C4-2B (cell line): ENCODE results near the gene EEF2K.

Experiments used
- H3K27ac ChIP-seq: fragments of 450-650 bp; 2 replicates; pipeline ENCODE4 v1.5.1; 2017
- CTCF ChIP-seq: fragments of 450-650 bp; conservative IDR thresholded peaks from 2 replicates; pipeline ENCODE4 v1.5.1; 2017; ENCODE audit warnings: mild to moderate bottlenecking
- ZFX ChIP-seq: fragments of 450-650 bp; IDR thresholded peaks from 2 replicates; pipeline ENCODE4 v1.6.1; 2017

EEF2K gene

GRCh38 chr16:22239131-22239805 lies 33.2 kb downstream of the EEF2K start:
- peak overlapping the region; percentile 66 for H3K27ac ChIP-seq
- TF ChIP-seq ZFX = no peak
- no peak for TF ChIP-seq CTCF

DNA sequence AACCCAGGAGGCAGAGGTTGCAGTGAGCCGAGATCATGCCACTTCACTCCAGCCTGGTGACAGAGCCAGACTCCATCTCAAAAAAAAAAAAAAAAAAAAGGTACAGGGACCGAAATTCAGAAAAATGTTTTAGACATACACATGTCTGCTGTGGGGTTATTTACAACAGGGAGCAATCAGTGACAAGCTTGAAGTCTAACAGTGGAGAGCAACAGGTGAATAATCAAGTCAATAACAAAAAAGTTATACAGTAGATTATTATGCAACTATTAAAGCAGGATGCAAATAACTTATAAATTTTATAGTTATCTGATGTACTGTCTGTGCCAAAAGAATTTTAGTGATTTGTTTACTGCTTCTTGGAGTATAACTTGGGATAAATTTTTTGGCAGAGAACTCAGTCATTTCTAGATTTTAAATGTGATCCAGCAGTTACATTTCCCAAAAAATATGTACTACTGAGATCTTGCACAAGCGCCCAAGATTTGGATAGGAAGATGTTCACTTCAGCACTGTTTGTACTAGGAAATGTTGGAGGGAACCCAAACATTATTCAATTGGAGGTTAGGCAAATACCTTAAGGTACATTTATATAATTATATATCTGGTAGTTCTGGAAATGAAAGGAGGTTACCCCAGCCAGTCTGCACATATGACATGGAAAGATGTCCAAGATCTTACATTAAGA lies 34.1 kb downstream of the EEF2K start:
- TF ChIP-seq CTCF (no peak), ZFX (no peak)
- H3K27ac ChIP-seq = peak overlapping the region; percentile 66

DNA sequence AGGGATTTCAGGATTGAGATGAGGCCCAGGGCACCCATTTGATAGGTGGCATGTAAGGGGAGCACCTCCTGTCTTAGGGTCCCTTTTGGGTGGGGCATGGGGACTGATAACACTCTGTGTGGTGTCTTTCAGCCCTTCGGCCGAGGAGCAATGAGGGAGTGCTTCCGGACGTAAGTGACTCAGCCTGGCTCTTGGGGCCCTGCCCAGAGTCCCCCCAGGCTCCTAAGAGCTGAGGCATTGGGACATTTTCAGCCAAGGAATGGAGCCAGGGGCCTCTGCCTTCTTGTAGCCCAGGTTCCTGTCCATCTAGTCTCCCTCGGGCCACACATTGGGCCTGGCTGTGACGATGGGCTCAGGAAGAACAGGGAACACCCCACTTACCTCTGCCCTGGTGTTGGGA lies 44.4 kb downstream of the EEF2K start:
- no peak for TF ChIP-seq CTCF
- H3K27ac ChIP-seq = no peak overlapping the region

- no peak overlapping the region for H3K27ac ChIP-seq
- TF ChIP-seq ZFX (no peak), CTCF (no peak)
Observed at GRCh38 chr16:22252317-22252716, 46.2 kb downstream of the EEF2K start.

GRCh38 chr16:22253272-22253671 lies 47.2 kb downstream of the EEF2K start:
- TF ChIP-seq ZFX (no peak), CTCF (no peak)
- H3K27ac ChIP-seq = no peak overlapping the region

DNA sequence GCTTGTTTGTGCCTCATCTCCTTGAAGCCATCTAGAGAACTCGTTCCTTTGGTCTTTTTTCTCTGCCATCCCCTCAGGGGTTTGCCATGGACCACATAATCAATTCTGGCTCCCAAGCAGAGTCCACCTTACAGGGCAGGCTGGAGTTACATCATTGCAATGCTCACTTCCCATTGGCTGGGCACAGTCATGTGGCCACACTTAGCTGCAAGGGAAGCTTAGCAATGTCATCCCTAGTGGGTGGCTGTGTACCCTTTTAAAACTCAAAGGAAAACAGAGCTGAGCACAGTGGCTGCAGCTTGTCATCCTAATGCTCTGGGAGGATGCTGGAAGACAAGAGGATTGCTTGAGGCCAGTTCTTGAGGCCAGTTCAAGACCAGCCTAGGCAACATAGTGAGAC lies 49.3 kb downstream of the EEF2K start:
- no peak overlapping the region for H3K27ac ChIP-seq
- TF ChIP-seq CTCF (no peak), ZFX (no peak)

DNA sequence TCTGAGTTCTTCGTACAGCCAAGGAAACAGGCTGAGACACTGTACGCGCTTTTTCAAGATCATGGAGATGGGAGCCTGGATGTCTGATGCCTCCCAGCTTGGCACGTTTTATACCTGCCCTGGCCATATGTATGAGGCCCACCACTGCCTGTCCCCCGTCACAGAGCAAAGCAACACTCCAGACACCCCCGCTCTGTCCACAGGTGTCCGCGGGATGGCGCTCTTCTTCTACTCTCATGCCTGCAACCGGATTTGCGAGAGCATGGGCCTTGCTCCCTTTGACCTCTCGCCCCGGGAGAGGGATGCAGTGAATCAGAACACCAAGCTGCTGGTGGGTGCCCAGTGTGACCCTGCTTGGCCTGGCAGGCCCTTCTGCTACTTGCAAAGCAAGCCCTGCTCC lies 51.4 kb downstream of the EEF2K start:
- TF ChIP-seq ZFX (no peak), CTCF (no peak)
- no peak overlapping the region for H3K27ac ChIP-seq
